AG20443 (cell line): ENCODE results near the gene MAP3K12.

Experiments
- DNase-seq: peaks from one replicate; pipeline ENCODE4 v3.0.0; 2012; ENCODE audit warnings: low spot score, mixed read lengths

MAP3K12 gene

GRCh38 chr12:53507603-53507885 is 8.3 kb upstream of the MAP3K12 start:
- no peak for DNase-seq

GRCh38 chr12:53506881-53507602 is 7.8 kb upstream of the MAP3K12 start, which contains the start of gene NPFF:
TSS of gene NPFF (minus strand) at chr12:53507484. CDS start at chr12:53507474, 10 bp downstream.
- DNase-seq, result no peak

GRCh38 chr12:53506450-53506785 is 7.2 kb upstream of the MAP3K12 start:
- DNase-seq, result no peak

GRCh38 chr12:53505555-53506449 is 6.5 kb upstream of the MAP3K12 start:
- no peak for DNase-seq

- DNase-seq, result peak; percentile 79
These were observed 5.8 kb upstream of the MAP3K12 start for GRCh38 chr12:53505086-53505485.

GRCh38 chr12:53504004-53504920 is 5.0 kb upstream of the MAP3K12 start:
- DNase-seq, result no peak

GRCh38 chr12:53502983-53503728 is 3.9 kb upstream of the MAP3K12 start:
- DNase-seq, result no peak

- no peak for DNase-seq
These were observed 3.1 kb upstream of the MAP3K12 start for GRCh38 chr12:53502331-53502730.

GRCh38 chr12:53501615-53502181 is 2.4 kb upstream of the MAP3K12 start:
- no peak for DNase-seq

- DNase-seq, result peak; percentile 95
These were observed 1.7 kb upstream of the MAP3K12 start, which contains the start of gene TARBP2 for GRCh38 chr12:53500776-53501614. TSS of gene TARBP2 (plus strand) at chr12:53501283. CDS start at chr12:53501409, 126 bp downstream.

GRCh38 chr12:53500142-53500775 is 1.0 kb upstream of the MAP3K12 start:
- DNase-seq, result peak; percentile 61

GRCh38 chr12:53498235-53498630 is 1.0 kb downstream of the MAP3K12 start:
- no peak for DNase-seq

GRCh38 chr12:53497461-53497860 is 1.8 kb downstream of the MAP3K12 start:
- no peak for DNase-seq

GRCh38 chr12:53496752-53497032 is 2.6 kb downstream of the MAP3K12 start:
- no peak for DNase-seq

GRCh38 chr12:53495903-53496751 is 3.1 kb downstream of the MAP3K12 start:
- peak; percentile 62 for DNase-seq

GRCh38 chr12:53493610-53494391 is 5.5 kb downstream of the MAP3K12 start:
- no peak for DNase-seq

GRCh38 chr12:53492830-53493609 is 6.2 kb downstream of the MAP3K12 start:
- peak; percentile 92 for DNase-seq
